ENCODE measurements around the gene HS3ST4.
"Not testable (repeated sequence)": the region's sequence is repeated elsewhere in the genome, so short reads cannot be mapped to it uniquely, and the experiment has no call there.

The HS3ST4 gene

GRCh38 chr16:25996052-25996451 is 304.3 kb downstream of the HS3ST4 start:
- DNase-seq (ENCODE audit: low spot score) = peak; percentile 2

GRCh38 chr16:26005336-26005735 is 313.6 kb downstream of the HS3ST4 start:
- DNase-seq (ENCODE audit: low spot score) = no peak

GRCh38 chr16:26012376-26012775 is 320.6 kb downstream of the HS3ST4 start:
- no peak for DNase-seq (ENCODE audit: low spot score)

- DNase-seq (ENCODE audit: low spot score) = no peak
Measured at GRCh38 chr16:26015776-26016175, 324.0 kb downstream of the HS3ST4 start.

GRCh38 chr16:26016989-26017388 is 325.2 kb downstream of the HS3ST4 start:
- DNase-seq (ENCODE audit: low spot score) = no peak

- DNase-seq (ENCODE audit: low spot score) = no peak
Measured at GRCh38 chr16:26019381-26020242, 327.9 kb downstream of the HS3ST4 start.

- no peak for DNase-seq (ENCODE audit: low spot score)
Measured at GRCh38 chr16:26026709-26027450, 335.1 kb downstream of the HS3ST4 start.

GRCh38 chr16:26031286-26031685 is 339.5 kb downstream of the HS3ST4 start:
- no peak for DNase-seq (ENCODE audit: low spot score)

- DNase-seq (ENCODE audit: low spot score) = not testable (repeated sequence)
Measured at GRCh38 chr16:26032661-26033060, 340.9 kb downstream of the HS3ST4 start.

GRCh38 chr16:26041952-26042668 is 350.4 kb downstream of the HS3ST4 start:
- DNase-seq (ENCODE audit: low spot score) = no peak

- DNase-seq (ENCODE audit: low spot score) = no peak
Measured at GRCh38 chr16:26050472-26050871, 358.7 kb downstream of the HS3ST4 start.

- DNase-seq (ENCODE audit: low spot score) = no peak
Measured at GRCh38 chr16:26051063-26051462, 359.3 kb downstream of the HS3ST4 start.

GRCh38 chr16:26053889-26054288 is 362.1 kb downstream of the HS3ST4 start:
- DNase-seq (ENCODE audit: low spot score) = no peak

GRCh38 chr16:26058326-26058725 is 366.6 kb downstream of the HS3ST4 start:
- no peak for DNase-seq (ENCODE audit: low spot score)

GRCh38 chr16:26070302-26071100 is 378.7 kb downstream of the HS3ST4 start:
- DNase-seq (ENCODE audit: low spot score) = no peak

GRCh38 chr16:26071101-26071866 is 379.5 kb downstream of the HS3ST4 start:
- DNase-seq (ENCODE audit: low spot score) = no peak

GRCh38 chr16:26078716-26079355 is 387.1 kb downstream of the HS3ST4 start:
- no peak for DNase-seq (ENCODE audit: low spot score)

- DNase-seq (ENCODE audit: low spot score) = no peak
Measured at GRCh38 chr16:26087091-26087490, 395.3 kb downstream of the HS3ST4 start.

- DNase-seq (ENCODE audit: low spot score) = no peak
Measured at GRCh38 chr16:26091511-26091910, 399.8 kb downstream of the HS3ST4 start.

GRCh38 chr16:26098206-26098605 is 406.4 kb downstream of the HS3ST4 start:
- not testable (repeated sequence) for DNase-seq (ENCODE audit: low spot score)
